ENCODE data around the gene HPS5.

The HPS5 gene

GRCh38 chr11:18320617-18321016 is 1.3 kb downstream of the HPS5 start:
- peak in 1 of 2 donors; percentile 37 for DNase-seq

GRCh38 chr11:18319914-18320313 is 2.0 kb downstream of the HPS5 start:
- DNase-seq = no peak

- no peak for DNase-seq
Observed at GRCh38 chr11:18317551-18317950, 4.4 kb downstream of the HPS5 start.

GRCh38 chr11:18315893-18316292 is 6.0 kb downstream of the HPS5 start:
- DNase-seq = no peak

GRCh38 chr11:18314784-18315523 is 7.0 kb downstream of the HPS5 start:
- peak; percentile 70 to 81 for DNase-seq

- peak; percentile 15 to 57 for DNase-seq
Observed at GRCh38 chr11:18313965-18314763, 7.8 kb downstream of the HPS5 start.

GRCh38 chr11:18312663-18313420 is 9.1 kb downstream of the HPS5 start:
- DNase-seq = peak in 1 of 2 donors; percentile 20

GRCh38 chr11:18312012-18312411 is 9.9 kb downstream of the HPS5 start:
- DNase-seq = no peak

- DNase-seq = peak; percentile 50 to 62
Observed at GRCh38 chr11:18310800-18311340, 11.1 kb downstream of the HPS5 start.

GRCh38 chr11:18309691-18310090 is 12.2 kb downstream of the HPS5 start:
- DNase-seq = no peak

GRCh38 chr11:18308242-18308641 is 13.7 kb downstream of the HPS5 start:
- DNase-seq = no peak

- no peak for DNase-seq
Observed at GRCh38 chr11:18307461-18308139, 14.3 kb downstream of the HPS5 start.

- DNase-seq = no peak
Observed at GRCh38 chr11:18304745-18305144, 17.2 kb downstream of the HPS5 start.

GRCh38 chr11:18299721-18300120 is 22.2 kb downstream of the HPS5 start:
- peak; percentile 41 to 69 for DNase-seq

- peak; percentile 16 to 33 for DNase-seq
Observed at GRCh38 chr11:18295316-18295715, 26.6 kb downstream of the HPS5 start.

- no peak for DNase-seq
Observed at GRCh38 chr11:18294862-18295261, 27.1 kb downstream of the HPS5 start.

GRCh38 chr11:18288911-18289310 is 33.0 kb downstream of the HPS5 start:
- no peak for DNase-seq

- no peak for DNase-seq
Observed at GRCh38 chr11:18285841-18286240, 36.1 kb downstream of the HPS5 start.

- DNase-seq = peak in 1 of 2 donors; percentile 17
Observed at GRCh38 chr11:18282626-18283025, 39.3 kb downstream of the HPS5 start.

GRCh38 chr11:18280438-18281045 is 41.4 kb downstream of the HPS5 start:
- DNase-seq = peak in 1 of 2 donors; percentile 27

- peak; percentile 88 for DNase-seq
Observed at GRCh38 chr11:18277565-18278271, 44.2 kb downstream of the HPS5 start.

Data from inflammatory macrophage (primary cell).